GM12875 (cell line): ENCODE data around the gene ADGRL1.
"Not testable (repeated sequence)": the region's sequence is repeated elsewhere in the genome, so short reads cannot be mapped to it uniquely, and the experiment has no call there.

ENCODE experiments used
- H3K4me3 ChIP-seq: one replicate; pipeline ENCODE4 v1.5.1; 2011; ENCODE audit warnings: low read depth, low read length, control low read depth
- CTCF ChIP-seq: IDR thresholded peaks from 2 replicates; pipeline ENCODE4 v1.5.1; 2011; ENCODE audit warnings: low read depth, mild to moderate bottlenecking, control low read depth, inconsistent platforms, low read length, moderate library complexity, borderline replicate concordance; ENCODE audit not compliant: insufficient read depth

The ADGRL1 gene

GRCh38 chr19:14206737-14207726 is 1.1 kb upstream of the ADGRL1 start:
- H3K4me3 ChIP-seq = peak overlapping the region; percentile 58

- not testable (repeated sequence) for H3K4me3 ChIP-seq
Measured at GRCh38 chr19:14206308-14206707, 339 bp upstream of the ADGRL1 start.

- not testable (repeated sequence) for H3K4me3 ChIP-seq
Measured at GRCh38 chr19:14204676-14205451, 1.1 kb downstream of the ADGRL1 start.

GRCh38 chr19:14204219-14204618 is 1.8 kb downstream of the ADGRL1 start:
- not testable (repeated sequence) for H3K4me3 ChIP-seq

GRCh38 chr19:14203788-14204187 is 2.2 kb downstream of the ADGRL1 start:
- H3K4me3 ChIP-seq = not testable (repeated sequence)

- no peak overlapping the region for H3K4me3 ChIP-seq
- TF ChIP-seq CTCF = no peak
Measured at GRCh38 chr19:14203177-14203576, 2.8 kb downstream of the ADGRL1 start.

- H3K4me3 ChIP-seq = not testable (repeated sequence)
Measured at GRCh38 chr19:14201481-14201880, 4.5 kb downstream of the ADGRL1 start.

GRCh38 chr19:14200147-14200841 is 5.7 kb downstream of the ADGRL1 start:
- not testable (repeated sequence) for H3K4me3 ChIP-seq
- TF ChIP-seq CTCF = peak; percentile 67

GRCh38 chr19:14198384-14199376 is 7.3 kb downstream of the ADGRL1 start:
- H3K4me3 ChIP-seq = no peak overlapping the region
- no peak for TF ChIP-seq CTCF

- TF ChIP-seq CTCF = no peak
- no peak overlapping the region for H3K4me3 ChIP-seq
Measured at GRCh38 chr19:14197882-14198281, 8.1 kb downstream of the ADGRL1 start.

GRCh38 chr19:14197288-14197687 is 8.7 kb downstream of the ADGRL1 start:
- H3K4me3 ChIP-seq = not testable (repeated sequence)
